HEK293T (cell line): ENCODE measurements around the gene OTOA.
"Not testable (repeated sequence)": the region's sequence is repeated elsewhere in the genome, so short reads cannot be mapped to it uniquely, and the experiment has no call there.

Experiments used
- BHLHE40 ChIP-seq: fragments of 450-650 bp; IDR thresholded peaks from 2 replicates; pipeline ENCODE4 v1.6.1; 2016; ENCODE audit warnings: mild to moderate bottlenecking, moderate library complexity, borderline replicate concordance
- CTBP1 ChIP-seq: fragments of 450-650 bp; IDR thresholded peaks from 2 replicates; pipeline ENCODE4 v1.6.1; 2016; ENCODE audit warnings: borderline replicate concordance
- FOXK2 ChIP-seq: fragments of 450-650 bp; IDR thresholded peaks from 2 replicates; pipeline ENCODE4 v1.6.1; 2016; ENCODE audit warnings: mild to moderate bottlenecking
- FOXM1 ChIP-seq: fragments of 450-650 bp; IDR thresholded peaks from 2 replicates; pipeline ENCODE4 v1.6.1; 2017; ENCODE audit warnings: mild to moderate bottlenecking, borderline replicate concordance
- LEF1 ChIP-seq: fragments of 450-650 bp; IDR thresholded peaks from 2 replicates; pipeline ENCODE4 v1.6.1; 2017; ENCODE audit warnings: mild to moderate bottlenecking, borderline replicate concordance
- SP1 ChIP-seq: fragments of 450-650 bp; IDR thresholded peaks from 2 replicates; pipeline ENCODE4 v1.6.1; 2017
- TARDBP ChIP-seq: fragments of 450-650 bp; IDR thresholded peaks from 2 replicates; pipeline ENCODE4 v1.6.1; 2016

GRCh38 chr16:21770584-21770983, 106.8 kb downstream of the OTOA start:
- TF ChIP-seq BHLHE40, TARDBP, SP1, FOXK2, FOXM1, CTBP1, LEF1: not testable (repeated sequence)
